SH-SY5Y (cell line): Measurements from ENCODE around the gene PER3.

Source experiments
- GATA2 ChIP-seq: IDR thresholded peaks from 2 replicates; pipeline ENCODE4 v1.6.1; 2011; ENCODE audit warnings: mild to moderate bottlenecking, low read depth, low read length
- GATA3 ChIP-seq: IDR thresholded peaks from 2 replicates; pipeline ENCODE4 v1.6.1; 2011; ENCODE audit warnings: low read depth, mild to moderate bottlenecking, low read length, moderate library complexity

- TF ChIP-seq GATA2: no peak
- no peak for TF ChIP-seq GATA3
Observed at GRCh38 chr1:7871136-7871535, 87.0 kb downstream of the PER3 start.
